Thyroid gland (tissue), 4 donors: ENCODE measurements around the gene NR1I2.

ENCODE experiments used
- POLR2A ChIP-seq, 2 donors: fragments of 450-650 bp; IDR thresholded peaks; one replicate each; pipeline ENCODE4 v1.6.1; 2017; ENCODE audit warnings: antibody characterized with exemption in 2 of 2, mild to moderate bottlenecking in 2 of 2, moderate library complexity in 1 of 2
- TF ChIP-seq, protein P1 (sequence below), 6 experiments: fragments of 200-600 bp in 3 of 6; fragments of 450-650 bp in 3 of 6; sonication (generic) in 3 of 6; IDR thresholded peaks; one replicate each; pipeline ENCODE4 v1.5.1; 2016 to 2019; ENCODE audit warnings: antibody characterized with exemption in 6 of 6, mild to moderate bottlenecking in 2 of 6, inconsistent platforms in 1 of 6, moderate library complexity in 1 of 6

DNA sequence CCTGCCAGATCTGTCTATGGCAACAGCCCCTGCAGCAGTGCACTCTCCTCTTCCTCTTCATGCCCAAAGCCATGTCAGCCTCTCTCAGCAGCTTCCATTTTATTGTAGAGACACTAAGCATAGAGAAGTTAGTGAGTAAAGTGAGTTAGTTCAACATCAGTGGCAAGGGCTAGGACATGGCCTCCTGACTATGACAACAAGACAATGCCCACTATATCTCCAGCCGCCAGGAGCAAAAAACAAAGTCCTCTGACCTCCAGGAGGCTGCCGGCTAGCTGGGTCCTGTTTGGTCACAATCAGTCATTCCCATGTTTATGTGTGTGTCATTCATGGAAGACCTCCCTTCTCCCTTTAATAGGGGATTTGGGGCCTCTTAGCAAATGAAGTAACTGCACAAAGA lies 14.9 kb downstream of the NR1I2 start:
- TF ChIP-seq POLR2A (IDR thresholded peaks at IDR 0.05) = no peak
- TF ChIP-seq, protein P1, sequence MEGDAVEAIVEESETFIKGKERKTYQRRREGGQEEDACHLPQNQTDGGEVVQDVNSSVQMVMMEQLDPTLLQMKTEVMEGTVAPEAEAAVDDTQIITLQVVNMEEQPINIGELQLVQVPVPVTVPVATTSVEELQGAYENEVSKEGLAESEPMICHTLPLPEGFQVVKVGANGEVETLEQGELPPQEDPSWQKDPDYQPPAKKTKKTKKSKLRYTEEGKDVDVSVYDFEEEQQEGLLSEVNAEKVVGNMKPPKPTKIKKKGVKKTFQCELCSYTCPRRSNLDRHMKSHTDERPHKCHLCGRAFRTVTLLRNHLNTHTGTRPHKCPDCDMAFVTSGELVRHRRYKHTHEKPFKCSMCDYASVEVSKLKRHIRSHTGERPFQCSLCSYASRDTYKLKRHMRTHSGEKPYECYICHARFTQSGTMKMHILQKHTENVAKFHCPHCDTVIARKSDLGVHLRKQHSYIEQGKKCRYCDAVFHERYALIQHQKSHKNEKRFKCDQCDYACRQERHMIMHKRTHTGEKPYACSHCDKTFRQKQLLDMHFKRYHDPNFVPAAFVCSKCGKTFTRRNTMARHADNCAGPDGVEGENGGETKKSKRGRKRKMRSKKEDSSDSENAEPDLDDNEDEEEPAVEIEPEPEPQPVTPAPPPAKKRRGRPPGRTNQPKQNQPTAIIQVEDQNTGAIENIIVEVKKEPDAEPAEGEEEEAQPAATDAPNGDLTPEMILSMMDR (IDR thresholded peaks at IDR 0.05) = no peak
